WTC11 (cell line): ENCODE data around the gene TMEM63B.

Experiments
- ATF2 ChIP-seq: sonication (generic); formaldehyde crosslinking; IDR thresholded peaks from 2 replicates; pipeline ENCODE4 v1.8.1; 2022; ENCODE audit warnings: low read depth, missing genetic modification reagents, borderline replicate concordance
- CTCF ChIP-seq: fragments of 200-600 bp; IDR thresholded peaks from 2 replicates; pipeline ENCODE4 v1.8.0; 2022; ENCODE audit warnings: antibody characterized with exemption
- E2F5 ChIP-seq: sonication (generic); formaldehyde crosslinking; IDR thresholded peaks from 2 replicates; pipeline ENCODE4 v1.8.1; 2022; ENCODE audit warnings: mild to moderate bottlenecking, moderate library complexity, missing genetic modification reagents
- MXD4 ChIP-seq: fragments of 250-450 bp; sonication (Bioruptor Pico); IDR thresholded peaks from 2 replicates; pipeline ENCODE4 v1.8.0; 2021; ENCODE audit warnings: mild to moderate bottlenecking, moderate library complexity, borderline replicate concordance

- no peak for TF ChIP-seq CTCF
- TF ChIP-seq MXD4 (CRISPR knock-in tag), result no peak
- no peak for TF ChIP-seq E2F5
- no peak for TF ChIP-seq ATF2 (CRISPR knock-in tag)
Measured at GRCh38 chr6:44166116-44166515, 38.8 kb downstream of the TMEM63B start.
